HG02678 (cell line): ENCODE measurements around the gene SLC22A17.
"Not testable (repeated sequence)": the region's sequence is repeated elsewhere in the genome, so short reads cannot be mapped to it uniquely, and the experiment has no call there.

Source experiments
- ATAC-seq: cut with Tn5 transposase; IDR thresholded peaks from one replicate; pipeline ENCODE4 v1.9.1; 2021; ENCODE audit warnings: mild to moderate bottlenecking, moderate library complexity; ENCODE audit not compliant: unreplicated experiment

SLC22A17 gene

DNA sequence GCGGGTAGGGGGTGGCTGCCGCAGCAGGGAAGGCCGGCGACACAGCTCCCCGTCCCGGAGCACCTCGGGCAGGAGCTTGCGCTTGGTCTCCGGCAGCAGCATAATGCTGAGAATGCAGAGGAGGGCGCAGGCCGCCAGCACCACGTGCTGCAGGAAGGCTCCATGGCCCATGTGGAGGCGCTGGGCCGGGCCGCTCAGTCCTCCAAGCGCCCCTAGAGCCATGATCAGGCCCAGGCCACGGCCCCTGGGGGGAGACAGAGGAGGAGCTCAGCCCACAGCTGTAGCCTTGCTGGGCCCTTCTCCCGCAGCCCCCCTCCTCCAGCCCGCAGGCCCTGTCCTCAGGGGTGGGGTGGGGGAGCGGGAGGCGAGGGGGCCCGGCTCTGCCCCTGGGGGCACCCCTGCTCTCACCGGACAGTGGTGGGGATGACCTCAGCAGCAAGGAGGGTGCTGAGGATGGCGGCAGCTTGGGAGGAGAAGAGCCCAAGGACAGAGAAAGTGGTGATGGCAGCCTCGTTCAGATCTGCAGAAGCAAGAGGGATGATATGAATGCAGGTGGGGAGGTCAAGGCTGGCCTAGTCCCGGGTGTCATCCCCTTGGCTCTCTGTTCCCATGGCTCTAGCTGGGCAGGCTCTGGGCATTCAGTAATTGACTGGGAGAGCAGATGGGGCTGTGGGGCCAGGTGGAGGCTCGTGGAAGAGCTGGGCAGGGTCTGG, 5.8 kb downstream of the SLC22A17 start:
- ATAC-seq, result no peak

DNA sequence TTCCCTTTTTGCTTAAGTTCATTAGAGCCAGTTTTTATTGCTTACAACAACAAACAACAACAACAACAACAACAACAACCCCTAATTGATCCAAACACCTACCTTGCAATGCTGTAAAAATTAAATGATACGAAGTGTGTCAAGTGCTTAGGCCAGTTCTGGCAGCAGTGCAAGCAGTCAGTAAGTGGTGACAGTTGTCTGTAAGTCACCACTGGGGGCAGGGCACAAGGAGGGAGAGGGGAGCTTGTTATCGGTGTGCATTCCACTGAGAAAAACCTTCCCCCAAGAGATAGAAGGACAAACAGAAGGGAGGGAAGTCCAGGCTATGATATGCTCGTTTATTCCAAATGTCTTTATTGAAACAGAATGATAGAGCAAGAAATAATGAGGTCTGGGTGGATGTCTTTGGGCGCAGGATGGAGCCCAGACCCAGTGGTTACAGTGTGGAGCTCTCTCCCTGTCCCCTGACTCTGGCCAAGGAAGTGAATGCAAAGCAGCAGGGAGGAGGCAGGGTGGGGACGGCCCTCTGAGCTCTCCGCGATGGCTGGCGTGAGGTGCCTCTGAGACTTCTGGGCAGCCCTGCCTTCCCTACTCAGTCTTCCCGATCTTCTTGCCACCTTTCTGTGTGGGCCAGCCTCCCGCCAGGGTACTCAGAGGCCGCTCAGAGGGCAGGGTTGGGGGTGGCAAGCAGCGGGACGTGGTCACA, 6.5 kb downstream of the SLC22A17 start:
- no peak for ATAC-seq

DNA sequence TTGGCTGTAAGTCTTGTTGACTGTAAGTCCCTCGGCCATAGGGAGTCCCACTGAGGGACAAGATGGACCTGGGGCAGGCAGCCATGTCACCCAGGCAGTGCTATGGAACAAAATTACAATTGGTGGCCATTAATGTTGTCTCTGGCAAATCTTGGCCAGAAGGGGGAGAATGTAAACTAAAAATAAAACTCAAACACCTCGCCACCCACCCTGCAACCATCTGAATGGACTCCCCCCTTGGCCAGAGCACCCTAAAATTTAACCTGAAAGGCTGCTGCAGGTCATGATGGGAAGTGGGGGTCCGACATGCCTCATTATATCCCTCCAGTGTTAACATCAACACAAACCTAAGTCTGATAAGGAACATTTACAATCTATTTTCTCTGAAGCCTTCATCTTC, 8.2 kb downstream of the SLC22A17 start:
- ATAC-seq, result no peak

DNA sequence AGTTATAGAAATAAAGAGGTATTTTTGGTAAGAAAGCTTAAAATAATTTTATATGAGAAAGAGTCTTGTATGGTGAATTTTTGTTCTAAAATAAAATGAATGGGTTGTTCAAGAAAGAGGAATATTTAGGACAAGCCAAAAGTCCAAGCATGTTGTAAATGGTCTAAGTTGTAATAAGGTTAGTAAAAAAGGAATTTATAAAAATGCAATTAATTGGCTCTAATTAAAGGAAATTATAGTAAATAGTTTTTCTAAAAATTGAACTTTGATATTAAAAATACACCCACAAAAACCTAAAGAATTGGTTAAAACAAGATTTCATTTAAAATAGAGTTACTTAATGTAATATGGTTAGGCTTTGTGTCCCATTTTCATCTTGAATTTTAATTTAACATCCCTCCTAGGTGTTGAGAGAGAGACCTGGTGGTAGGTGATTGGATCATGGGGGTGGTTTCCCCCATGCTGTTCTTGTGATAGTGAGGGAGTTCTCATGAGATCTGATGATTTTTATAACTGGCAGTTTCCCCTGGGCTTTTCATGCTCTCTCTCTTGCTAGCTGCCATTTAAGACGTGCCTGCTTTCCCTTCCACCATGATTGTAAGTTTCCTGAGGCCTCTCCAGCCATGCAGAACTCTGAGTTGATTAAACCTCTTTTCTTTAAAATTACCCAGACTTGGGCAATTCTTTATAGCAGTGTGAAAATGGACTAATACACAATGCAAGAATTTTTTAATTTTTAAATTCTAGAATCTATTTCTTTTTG, 13.0 kb downstream of the SLC22A17 start:
- ATAC-seq, result no peak

DNA sequence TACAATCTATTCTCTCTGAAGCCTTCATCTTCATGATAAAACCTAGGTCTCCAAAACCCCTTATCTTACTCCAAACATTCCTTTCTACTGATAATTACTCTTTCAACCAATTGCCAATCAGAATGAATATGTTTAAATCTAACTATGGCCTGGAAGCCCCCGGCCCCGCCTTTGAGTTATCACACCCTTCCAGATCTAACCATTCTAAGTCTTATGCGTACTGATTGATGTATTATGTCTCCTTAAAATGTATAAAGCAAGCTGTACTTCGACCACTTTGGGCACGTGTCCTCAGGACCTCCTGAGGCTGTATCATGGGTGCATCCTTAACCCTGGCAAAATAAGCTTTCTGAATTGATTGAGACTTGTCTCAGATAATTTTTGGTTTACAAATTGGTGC, 17.1 kb downstream of the SLC22A17 start:
- no peak for ATAC-seq

DNA sequence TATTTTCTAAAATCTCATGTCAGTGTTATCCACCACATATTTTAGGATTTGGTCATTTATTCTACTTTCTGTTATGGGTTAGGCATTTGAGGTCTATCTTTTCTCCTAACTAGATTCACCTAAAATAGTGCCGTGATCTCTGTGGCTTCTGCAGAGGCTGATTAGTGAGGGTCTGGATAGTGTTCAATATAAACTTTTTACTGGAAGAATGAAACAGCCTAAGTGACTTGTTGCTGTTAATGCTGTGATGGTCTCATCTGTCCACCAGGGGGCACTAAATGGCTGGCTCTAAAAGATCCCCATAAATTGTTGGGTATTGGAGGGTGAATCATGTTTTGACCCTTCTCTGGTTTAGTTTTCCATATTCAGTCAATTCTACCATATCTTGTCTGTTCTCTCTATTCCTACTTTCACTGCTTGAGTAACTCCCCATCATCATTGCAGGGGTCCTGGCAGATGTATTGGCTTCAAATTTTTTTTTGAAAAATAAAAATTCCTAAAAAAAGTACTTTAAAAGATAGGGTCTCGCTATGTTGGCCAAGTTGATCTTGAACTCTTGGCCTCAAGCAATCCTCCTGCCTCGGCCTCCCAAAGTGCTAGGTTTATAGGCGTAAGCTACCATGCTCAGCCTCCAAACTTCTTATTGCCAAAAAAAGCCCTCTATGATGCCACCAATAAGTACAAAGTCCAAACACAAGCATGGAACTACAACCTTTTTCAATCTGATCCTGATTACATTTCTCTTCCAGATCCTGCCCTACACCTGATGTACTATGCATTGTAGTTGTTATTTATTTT, 24.5 kb downstream of the SLC22A17 start:
- no peak for ATAC-seq

DNA sequence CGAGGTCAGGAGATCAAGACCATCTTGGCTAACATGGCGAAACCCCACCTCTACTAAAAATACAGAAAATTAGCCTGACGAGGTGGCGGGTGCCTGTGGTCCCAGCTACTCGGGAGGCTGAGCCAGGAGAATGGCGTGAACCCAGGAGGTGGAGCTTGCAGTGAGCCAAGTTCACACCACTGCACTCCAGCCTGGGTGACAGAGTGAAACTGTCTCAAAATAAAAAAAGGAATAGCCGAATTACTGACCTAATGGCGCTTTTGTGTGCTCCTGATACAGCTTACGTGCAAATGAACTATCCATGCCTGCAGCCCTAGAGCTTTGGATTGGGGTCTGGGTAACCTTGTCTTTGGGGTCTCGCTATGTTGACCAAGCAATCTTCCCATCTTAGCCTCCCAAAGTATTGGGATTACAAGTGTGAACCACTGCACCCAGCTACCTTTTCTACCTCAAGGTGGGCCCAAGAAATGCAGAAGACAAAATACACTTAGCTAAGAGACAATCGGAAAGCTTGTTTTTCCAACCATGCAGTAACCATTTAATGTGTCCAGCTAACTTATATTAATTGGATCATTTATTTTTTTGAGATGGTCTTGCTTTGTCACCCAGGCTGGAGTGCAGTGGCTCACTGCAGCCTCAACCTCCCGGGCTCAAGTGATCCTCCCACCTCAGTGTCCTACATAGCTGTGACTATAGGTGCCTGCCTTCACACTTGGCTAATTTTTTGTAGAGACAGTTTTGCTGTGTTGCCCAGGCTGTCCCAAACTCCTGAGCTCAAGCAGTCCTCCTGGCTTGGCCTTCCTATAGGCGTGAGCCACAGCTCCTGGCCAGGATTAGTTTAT, 26.0 kb downstream of the SLC22A17 start:
- ATAC-seq, result no peak

DNA sequence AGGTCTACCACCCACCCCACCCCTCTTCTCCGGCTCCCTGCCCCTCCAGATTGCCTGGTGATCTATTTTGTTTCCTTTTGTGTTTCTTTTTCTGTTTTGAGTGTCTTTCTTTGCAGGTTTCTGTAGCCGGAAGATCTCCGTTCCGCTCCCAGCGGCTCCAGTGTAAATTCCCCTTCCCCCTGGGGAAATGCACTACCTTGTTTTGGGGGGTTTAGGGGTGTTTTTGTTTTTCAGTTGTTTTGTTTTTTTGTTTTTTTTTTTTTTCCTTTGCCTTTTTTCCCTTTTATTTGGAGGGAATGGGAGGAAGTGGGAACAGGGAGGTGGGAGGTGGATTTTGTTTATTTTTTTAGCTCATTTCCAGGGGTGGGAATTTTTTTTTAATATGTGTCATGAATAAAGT, 26.9 kb downstream of the SLC22A17 start:
- ATAC-seq, result not testable (repeated sequence)

DNA sequence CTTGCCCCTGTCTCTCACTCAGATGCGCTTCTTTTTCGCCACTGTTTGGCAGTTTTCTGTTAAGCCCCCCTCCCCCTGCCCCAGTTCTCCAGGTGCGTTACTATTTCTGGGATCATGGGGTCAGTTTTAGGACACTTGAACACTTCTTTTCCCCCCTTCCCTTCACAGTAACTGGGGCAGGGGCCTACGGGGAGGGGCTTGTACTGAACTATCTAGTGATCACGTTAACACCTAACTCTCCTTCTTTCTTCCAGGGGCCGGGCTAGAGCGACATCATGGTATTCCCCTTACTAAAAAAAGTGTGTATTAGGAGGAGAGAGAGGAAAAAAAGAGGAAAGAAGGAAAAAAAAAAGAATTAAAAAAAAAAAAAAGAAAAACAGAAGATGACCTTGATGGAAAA, 27.7 kb downstream of the SLC22A17 start:
- ATAC-seq, result no peak

DNA sequence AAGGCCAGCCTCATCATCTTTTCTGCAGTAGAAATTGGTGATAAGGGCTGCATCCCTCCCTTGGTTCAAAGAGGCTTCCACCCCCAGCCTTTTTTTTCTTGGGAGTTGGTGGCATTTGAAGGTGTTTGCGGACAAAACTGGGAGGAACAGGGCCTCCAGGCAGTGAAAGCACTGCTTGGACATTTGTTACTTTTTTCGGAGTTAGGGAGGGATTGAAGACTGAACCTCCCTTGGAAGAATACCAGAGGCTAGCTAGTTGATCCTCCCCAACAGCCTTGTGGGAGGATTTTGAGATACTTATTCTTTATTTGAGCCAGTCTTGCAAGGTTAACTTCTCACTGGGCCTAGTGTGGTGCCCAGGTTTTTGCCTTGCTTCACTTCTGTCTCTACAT, 28.2 kb downstream of the SLC22A17 start:
- no peak for ATAC-seq

DNA sequence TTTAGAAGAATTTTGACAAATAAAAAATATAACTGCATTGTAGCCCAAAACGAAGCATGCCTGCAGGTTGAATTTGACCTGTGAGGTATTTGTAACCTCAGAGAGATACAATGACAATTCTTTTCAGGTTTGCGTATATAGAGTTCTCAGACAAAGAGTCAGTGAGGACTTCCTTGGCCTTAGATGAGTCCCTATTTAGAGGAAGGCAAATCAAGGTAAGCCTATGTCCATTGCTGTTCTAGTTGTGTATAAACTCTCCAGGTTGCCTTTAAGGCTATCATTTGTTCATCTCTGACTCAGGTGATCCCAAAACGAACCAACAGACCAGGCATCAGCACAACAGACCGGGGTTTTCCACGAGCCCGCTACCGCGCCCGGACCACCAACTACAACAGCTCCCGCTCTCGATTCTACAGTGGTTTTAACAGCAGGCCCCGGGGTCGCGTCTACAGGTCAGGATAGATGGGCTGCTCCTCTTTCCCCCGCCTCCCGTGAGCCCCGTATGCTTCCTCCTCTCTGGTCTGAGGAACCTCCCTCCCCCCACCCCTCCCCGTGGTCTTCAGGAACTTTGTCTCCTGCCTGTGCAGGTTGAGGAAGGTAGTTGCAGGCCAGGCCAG, 28.7 kb downstream of the SLC22A17 start:
- ATAC-seq, result no peak

DNA sequence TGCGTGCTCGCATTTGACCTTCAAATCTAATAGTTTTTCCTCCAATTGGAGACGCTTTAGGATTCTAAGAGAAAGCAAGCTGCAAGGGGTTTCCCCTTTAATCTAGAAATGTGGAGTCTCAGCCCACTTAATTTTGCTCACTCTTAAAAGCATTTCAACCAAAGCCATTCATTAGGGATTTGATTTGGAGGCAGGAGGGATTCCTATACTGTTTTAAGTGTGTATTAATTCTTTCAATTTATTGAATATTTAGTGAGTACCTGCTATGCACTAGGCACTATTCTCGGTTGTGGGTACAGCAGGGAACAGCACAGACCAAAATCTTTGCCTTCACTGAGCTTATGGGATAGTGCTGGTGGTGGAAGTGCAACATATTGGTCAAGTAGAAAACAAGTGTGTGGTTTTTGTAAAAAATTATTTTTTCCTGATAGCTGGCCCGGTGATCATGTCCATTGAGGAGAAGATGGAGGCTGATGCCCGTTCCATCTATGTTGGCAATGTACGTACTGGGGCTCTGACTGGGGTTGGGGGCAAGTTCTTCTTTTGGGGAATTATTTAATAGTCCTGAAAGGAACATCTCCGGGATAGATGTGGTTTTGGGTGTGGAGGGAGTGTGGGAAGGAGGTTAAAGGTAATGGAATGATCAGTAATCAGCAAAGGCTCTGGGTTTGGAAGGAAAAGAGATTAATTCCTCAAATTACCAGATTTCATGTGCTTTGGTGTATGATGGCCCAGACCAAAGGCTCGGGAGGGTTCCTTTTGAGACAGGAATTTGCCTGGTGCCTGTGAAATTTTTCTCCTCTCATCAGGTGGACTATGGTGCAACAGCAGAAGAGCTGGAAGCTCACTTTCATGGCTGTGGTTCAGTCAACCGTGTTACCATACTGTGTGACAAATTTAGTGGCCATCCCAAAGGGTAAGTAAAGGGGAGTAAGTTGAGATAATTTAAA, 29.8 kb downstream of the SLC22A17 start:
- ATAC-seq, result no peak

DNA sequence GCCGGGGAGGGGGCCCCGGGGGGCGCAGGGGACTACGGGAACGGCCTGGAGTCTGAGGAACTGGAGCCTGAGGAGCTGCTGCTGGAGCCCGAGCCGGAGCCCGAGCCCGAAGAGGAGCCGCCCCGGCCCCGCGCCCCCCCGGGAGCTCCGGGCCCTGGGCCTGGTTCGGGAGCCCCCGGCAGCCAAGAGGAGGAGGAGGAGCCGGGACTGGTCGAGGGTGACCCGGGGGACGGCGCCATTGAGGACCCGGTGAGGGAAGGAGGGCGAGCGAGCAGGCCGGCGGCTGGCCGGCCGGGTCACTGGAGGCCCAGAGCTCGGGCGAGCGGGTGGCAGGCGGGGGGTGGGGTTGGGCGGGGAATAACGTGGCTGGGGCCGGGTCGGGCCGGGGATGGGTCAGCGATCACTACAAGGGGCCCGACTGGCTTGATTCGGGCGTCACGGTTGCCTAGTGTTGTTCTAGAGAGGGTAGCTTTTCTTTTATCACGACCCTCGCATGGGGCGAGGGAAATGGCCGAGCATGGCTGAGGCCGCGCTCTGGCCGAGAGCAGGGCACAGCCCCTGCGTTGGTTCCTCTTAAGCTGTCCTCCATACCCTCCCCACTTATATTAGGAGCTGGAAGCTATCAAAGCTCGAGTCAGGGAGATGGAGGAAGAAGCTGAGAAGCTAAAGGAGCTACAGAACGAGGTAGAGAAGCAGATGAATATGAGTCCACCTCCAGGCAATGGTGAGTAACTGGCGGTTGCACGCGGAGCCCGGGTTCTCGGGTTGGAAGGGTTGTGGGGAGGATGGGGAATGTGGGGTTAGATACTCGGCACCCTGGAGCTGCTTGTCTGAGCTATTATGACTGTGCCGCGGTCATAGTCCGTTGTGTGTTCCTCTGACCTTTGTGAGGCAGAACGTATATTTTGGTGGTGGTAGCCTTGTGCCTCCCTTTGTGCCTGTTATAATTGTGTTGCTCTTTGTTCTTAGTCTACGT, 30.8 kb downstream of the SLC22A17 start:
- ATAC-seq, result peak; percentile 11

DNA sequence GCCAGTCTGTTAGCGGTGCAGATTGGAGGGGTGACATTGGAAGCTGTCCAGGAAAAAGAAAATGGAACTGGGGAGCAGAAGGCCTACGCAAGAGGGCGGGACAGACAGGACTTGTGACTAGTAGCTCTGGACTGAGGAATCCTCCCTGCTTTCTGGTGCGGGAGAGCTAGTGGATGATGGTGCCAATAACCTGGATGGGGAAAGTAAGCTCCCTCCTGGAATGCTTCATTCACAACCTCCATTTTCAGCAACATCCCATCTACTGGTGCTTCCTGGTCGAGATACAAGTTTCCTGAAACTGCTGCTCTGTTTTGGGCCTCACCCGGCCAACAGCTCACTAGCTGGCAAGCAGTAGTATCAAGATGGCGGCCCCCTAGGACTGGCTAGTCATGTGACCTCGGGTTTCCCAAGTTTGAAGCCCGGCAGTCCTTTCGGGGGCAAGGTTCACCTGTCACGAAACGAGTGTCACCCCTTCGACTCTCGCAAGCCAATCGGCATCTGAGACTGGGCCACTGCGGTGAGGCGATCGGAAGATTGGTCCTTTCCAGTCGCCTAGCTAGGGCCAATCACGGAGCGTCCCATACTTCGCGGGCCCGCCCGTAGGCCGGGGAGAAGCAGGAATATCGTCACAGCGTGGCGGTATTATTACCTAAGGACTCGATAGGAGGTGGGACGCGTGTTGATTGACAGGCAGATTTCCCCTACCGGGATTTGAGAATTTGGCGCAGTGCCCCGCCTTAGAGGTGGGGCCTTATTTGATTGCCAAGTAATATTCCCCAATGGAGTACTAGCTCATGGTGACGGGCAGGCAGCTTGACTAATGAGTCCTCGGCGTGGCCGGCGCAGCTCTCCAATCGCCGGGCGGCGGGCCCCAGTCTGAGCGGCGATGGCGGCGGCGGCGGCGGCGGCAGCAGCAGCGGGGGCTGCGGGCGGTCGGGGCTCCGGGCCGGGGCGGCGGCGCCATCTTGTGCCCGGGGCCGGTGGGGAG, 31.8 kb downstream of the SLC22A17 start, which contains the start of gene PABPN1:
Gene PABPN1, plus strand, starts transcription at position 874 of the 988 bp plus-strand sequence. Its CDS starts 13 bp downstream, at position 887.
- peak; percentile 86 for ATAC-seq

DNA sequence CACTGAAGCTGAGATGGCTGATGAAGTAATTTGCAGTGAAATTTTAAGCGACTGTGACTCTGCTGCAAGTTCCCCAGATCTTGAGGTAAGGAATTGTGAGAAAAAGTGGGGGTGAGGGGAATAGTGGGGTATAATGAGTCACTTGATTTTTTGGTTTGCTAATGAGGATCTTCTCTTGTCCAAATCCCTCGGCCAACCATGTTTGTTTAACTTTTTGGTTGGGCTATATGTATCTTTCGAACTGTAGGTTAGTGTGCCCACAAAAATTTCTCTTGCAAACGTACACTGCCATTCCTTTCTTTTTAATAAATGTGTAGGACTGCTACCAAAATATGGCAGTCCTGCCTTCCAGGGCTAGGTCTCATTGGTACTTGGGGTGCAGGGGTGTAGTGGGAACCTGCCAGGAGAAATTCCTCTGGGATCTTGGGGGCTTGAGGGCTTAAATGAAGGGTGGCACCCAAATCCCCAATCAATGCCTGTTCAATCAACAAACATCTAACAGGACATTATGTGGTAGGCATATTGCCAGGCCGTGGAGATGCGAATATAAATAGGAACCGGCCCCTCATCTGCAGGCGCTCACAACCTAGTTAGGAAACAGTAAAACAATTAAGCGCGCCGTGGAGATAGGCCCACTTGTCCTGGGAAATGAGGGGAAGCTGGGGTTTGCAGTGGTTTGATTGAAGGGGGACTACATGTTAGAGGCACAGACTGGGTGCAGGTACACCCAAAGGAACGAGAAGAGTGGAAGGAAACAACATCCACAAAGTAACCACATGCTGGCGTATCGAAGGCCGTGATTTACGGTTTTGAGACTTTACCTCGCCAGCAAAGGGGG, 32.7 kb downstream of the SLC22A17 start:
- ATAC-seq, result no peak
